IPS DF 6.9 (cell line): ENCODE results near the gene ARHGEF11.
A peak's percentile ranks its signal among the peaks of the same experiment; 100 is the strongest.

Source experiments
- DNase-seq: peaks from one replicate; pipeline ENCODE4 v3.0.0-alpha.2; 2013; ENCODE audit warnings: low read depth, low spot score
- H3K27ac ChIP-seq: one replicate; pipeline ENCODE4 v1.5.1; 2013; ENCODE audit warnings: low read length, control low read depth
- H3K27me3 ChIP-seq: 2 replicates; pipeline ENCODE4 v1.6.1; 2013; ENCODE audit warnings: mild to moderate bottlenecking, low read length; ENCODE audit not compliant: control insufficient read depth, insufficient read depth
- H3K36me3 ChIP-seq: 2 replicates; pipeline ENCODE4 v1.6.1; 2013; ENCODE audit warnings: low read length; ENCODE audit not compliant: control insufficient read depth, insufficient read depth
- H3K4me1 ChIP-seq: 2 replicates; pipeline ENCODE4 v1.6.1; 2013; ENCODE audit warnings: low read length; ENCODE audit not compliant: control insufficient read depth, insufficient read depth
- H3K4me3 ChIP-seq: 2 replicates; pipeline ENCODE4 v1.5.1; 2013; ENCODE audit warnings: mild to moderate bottlenecking, low read length
- H3K9me3 ChIP-seq: 2 replicates; pipeline ENCODE4 v1.6.1; 2013; ENCODE audit warnings: low read length, inconsistent platforms; ENCODE audit not compliant: control insufficient read depth, insufficient read depth
- WGBS: extraction: QIAGEN DNeasy Blood & Tissue Kit; methylation state at CpG from one replicate; pipeline ENCODE4 v1.1.7; 2013; ENCODE audit warnings: mixed read lengths, missing lambda C conversion rate; ENCODE audit not compliant: insufficient read length, insufficient coverage; 5-methylcytosine and 5-hydroxymethylcytosine counted together

ARHGEF11 gene

GRCh38 chr1:156893048-156893953 lies 152.2 kb downstream of the ARHGEF11 start, which contains the start of gene PEAR1:
Gene PEAR1 (plus strand): TSS chr1:156893718. CDS start chr1:156903927, 10,209 bp downstream.
- H3K36me3 ChIP-seq: no peaks in the 10 kb centered on the region
- no CpG with 5 or more reads among the region's 60 CpGs for WGBS
- no peaks in the 10 kb centered on the region; the same call in 1 of the 2 replicates for H3K4me1 ChIP-seq
- peak within 1 kb of the TSS; percentile 30; the same call in 1 of the 2 replicates for H3K4me3 ChIP-seq
- no peaks in the 10 kb centered on the region for H3K9me3 ChIP-seq
- H3K27me3 ChIP-seq: peaks cover 32% of the 10 kb centered on the region
- no peak within 1 kb of the TSS for H3K27ac ChIP-seq
- no peak for DNase-seq

DNA sequence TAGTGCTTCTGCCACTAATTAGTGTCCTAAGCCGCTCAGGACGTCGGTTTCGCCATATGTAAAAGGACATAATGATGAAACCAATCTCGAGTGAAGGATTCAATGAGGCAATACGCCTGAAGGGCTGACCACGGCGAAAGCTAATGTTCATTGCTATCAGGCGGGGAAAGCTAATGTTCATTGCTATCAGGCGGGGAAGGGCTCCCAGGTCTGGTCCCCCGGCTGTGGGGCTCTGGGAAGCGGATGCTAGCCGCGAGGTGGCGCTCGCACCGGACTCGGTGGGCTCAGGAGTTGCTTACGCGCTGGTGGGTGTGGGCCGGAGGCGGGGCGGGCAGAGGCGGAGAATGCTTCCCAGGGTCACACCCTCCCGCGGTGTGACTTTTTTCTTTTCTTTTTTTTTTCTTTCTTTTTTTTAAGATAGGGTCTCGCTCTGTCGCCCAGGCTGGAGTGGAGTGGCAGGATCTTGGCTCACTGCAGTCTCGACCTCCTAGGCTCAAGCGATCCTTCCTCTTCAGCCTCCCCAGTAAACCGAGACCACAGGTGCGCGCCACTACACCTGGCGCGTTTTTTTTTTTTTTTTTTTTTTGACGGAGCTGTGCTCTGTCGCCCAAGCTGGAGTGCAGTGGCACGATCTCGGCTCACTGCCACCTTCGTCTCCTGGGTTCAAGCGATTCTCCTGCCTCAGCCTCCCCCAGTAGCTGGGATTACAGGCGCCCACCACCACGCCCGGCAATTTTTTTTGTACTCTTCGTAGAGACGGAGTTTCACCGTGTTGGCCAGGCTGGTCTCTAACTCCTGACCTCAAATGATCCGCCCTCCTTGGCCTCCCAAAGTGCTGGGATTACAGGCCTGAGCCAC lies 153.1 kb downstream of the ARHGEF11 start:
- Histone ChIP-seq H3K27me3 (peaks cover 32% of the 10 kb centered on the region), H3K27ac (no peak overlapping the region), H3K9me3 (no peaks in the 10 kb centered on the region), H3K36me3 (no peaks in the 10 kb centered on the region), H3K4me1 (peaks cover 1% of the 10 kb centered on the region; the same call in 1 of the 2 replicates), H3K4me3 (no peak overlapping the region)
- peak; percentile 90 for DNase-seq
- WGBS: no CpG with 5 or more reads among the region's 48 CpGs

DNA sequence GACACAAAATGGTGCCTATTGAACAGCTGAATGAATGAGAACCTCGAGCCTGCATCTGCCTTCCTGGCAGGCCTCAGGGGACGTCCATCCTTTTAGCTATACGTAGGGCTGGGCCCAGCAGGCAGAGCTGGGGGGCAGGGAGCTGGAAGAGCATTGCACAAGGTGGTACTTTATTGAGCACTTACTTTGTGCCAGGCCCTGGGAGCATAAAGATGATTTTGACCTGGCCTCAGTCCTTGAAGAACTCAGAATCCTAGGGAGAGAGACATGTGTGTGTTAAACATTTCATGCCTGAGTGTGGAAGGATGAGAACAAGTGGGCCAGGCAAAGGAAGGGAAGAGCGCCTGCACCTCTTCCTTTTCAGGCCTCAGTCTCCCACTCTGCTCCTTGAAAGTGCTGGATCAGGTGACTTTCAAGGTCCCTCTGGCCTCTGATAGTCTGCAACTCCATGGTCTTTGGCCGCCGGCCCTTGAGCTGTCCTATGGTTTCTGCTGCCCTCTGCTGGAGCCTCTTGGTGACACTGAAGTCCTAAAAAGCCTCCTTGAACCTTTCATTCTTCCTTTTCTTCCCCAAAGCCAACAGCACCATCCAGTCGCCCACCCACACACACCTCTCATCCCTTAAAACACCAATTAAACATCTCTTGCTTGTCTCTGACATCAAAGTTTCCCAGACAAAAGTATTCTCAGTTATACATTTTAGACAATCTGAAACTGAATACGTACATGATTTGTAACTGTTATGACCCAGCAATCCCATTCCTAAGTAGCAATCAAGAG lies 155.6 kb downstream of the ARHGEF11 start:
- Histone ChIP-seq H3K27ac (no peak overlapping the region), H3K9me3 (no peaks in the 10 kb centered on the region), H3K36me3 (no peaks in the 10 kb centered on the region), H3K4me3 (no peak overlapping the region), H3K4me1 (peaks cover 4% of the 10 kb centered on the region), H3K27me3 (peaks cover 31% of the 10 kb centered on the region)
- peak; percentile 85 for DNase-seq
- 100% methylated on average over 1 of the region's 8 CpGs for WGBS

- no peaks in the 10 kb centered on the region for H3K9me3 ChIP-seq
- no peak overlapping the region for H3K4me3 ChIP-seq
- H3K36me3 ChIP-seq: no peaks in the 10 kb centered on the region
- peaks cover 14% of the 10 kb centered on the region for H3K27me3 ChIP-seq
- peaks cover 4% of the 10 kb centered on the region; the same call in 1 of the 2 replicates for H3K4me1 ChIP-seq
- H3K27ac ChIP-seq: no peak overlapping the region
- no CpG with 5 or more reads among the region's 6 CpGs for WGBS
- no peak for DNase-seq
Observed at GRCh38 chr1:156887734-156888133, 157.8 kb downstream of the ARHGEF11 start.

GRCh38 chr1:156887317-156887716 lies 158.2 kb downstream of the ARHGEF11 start:
- Histone ChIP-seq H3K4me3 (no peak overlapping the region), H3K4me1 (peaks cover 4% of the 10 kb centered on the region; the same call in 1 of the 2 replicates), H3K27ac (no peak overlapping the region), H3K36me3 (no peaks in the 10 kb centered on the region), H3K27me3 (peaks cover 11% of the 10 kb centered on the region), H3K9me3 (no peaks in the 10 kb centered on the region)
- DNase-seq: no peak
- WGBS: no CpG with 5 or more reads among the region's 3 CpGs

DNA sequence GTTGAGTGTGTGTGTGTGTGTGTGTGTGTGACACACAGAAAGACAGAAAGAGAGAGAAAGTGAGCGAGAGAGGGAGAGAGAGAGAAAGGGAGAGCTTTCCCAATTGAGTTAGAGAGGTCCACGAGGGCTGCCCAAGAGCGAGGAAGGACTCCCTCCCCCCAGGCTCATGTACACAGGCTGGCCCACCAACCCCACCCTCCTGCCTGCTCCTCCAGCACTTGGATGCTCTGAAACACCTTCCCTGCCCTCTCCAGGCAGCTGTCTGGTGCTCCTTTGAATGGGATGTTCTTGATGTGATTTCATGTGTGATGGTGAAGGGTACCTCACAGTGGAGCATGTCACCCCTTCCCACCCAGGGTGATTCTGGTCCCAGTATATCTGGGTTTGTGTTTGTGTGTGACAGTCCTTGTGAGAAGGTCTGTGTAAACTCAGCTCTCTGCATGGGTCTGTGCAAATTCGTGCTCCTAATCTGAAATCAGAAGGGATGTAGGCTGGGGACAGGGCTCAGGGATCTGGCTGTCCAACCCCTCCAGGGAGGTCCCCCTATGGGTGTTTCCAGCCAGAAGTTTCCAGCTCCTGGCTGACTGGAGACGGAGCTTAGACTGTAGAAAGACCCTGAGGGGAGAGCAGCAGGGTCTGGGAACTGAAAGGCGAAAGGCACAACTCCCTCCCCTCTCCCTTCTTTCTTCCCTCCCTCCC lies 158.8 kb downstream of the ARHGEF11 start:
- H3K36me3 ChIP-seq: no peaks in the 10 kb centered on the region
- H3K27me3 ChIP-seq: peaks cover 8% of the 10 kb centered on the region
- H3K4me3 ChIP-seq: no peak overlapping the region
- no peaks in the 10 kb centered on the region for H3K9me3 ChIP-seq
- WGBS: no CpG with 5 or more reads among the region's 6 CpGs
- peaks cover 4% of the 10 kb centered on the region; the same call in 1 of the 2 replicates for H3K4me1 ChIP-seq
- DNase-seq: no peak
- no peak overlapping the region for H3K27ac ChIP-seq

- H3K9me3 ChIP-seq: no peaks in the 10 kb centered on the region
- peaks cover 5% of the 10 kb centered on the region for H3K4me1 ChIP-seq
- peaks cover under 1% of the 10 kb centered on the region; the same call in 1 of the 2 replicates for H3K27me3 ChIP-seq
- H3K27ac ChIP-seq: no peak overlapping the region
- H3K36me3 ChIP-seq: no peaks in the 10 kb centered on the region
- DNase-seq: no peak
- no CpG with 5 or more reads among the region's 13 CpGs for WGBS
- no peak overlapping the region for H3K4me3 ChIP-seq
Observed at GRCh38 chr1:156885880-156886355, 159.6 kb downstream of the ARHGEF11 start.

DNA sequence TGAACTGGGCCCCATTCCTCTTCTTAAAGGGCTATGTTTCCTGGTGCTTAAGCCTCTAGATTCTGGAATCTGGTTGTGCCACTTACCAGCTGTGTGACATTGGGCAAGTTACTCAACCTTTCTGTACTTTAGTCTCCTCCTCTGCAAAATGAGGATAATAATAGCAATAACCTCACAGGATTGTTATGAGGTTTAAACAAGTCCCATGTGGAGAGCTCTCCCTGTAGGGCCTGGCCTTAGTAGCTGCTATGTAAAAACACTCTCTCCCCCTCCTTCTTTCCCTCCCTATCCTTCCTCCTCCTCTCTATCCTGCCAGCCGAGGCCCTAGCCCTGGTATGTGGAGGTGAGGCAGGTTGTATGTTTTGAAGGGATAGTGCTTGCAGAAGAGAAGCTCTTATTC lies 160.2 kb downstream of the ARHGEF11 start:
- no CpG with 5 or more reads among the region's 1 CpG for WGBS
- Histone ChIP-seq H3K27ac (no peak overlapping the region), H3K36me3 (no peaks in the 10 kb centered on the region), H3K27me3 (no peaks in the 10 kb centered on the region; the same call in 1 of the 2 replicates), H3K4me3 (no peak overlapping the region), H3K4me1 (peaks cover 5% of the 10 kb centered on the region), H3K9me3 (no peaks in the 10 kb centered on the region)
- no peak for DNase-seq
